ENCODE measurements around the gene ALDH1L2. TPM values are rescaled to one million over a fixed set of nuclear protein-coding genes. Genes with fewer than 3 reads are reported as not detected.

The ALDH1L2 gene
- total RNA-seq, 4 donors from 2014 or later, result 1.3 to 7.6 (median 3.9) TPM

GRCh38 chr12:105033851-105034250 lies 50.4 kb downstream of the ALDH1L2 start:
- TF ChIP-seq CTCF (IDR thresholded peaks at IDR 0.05), result no peak
- no peak for TF ChIP-seq EP300 (IDR thresholded peaks at IDR 0.05)
- no peak for TF ChIP-seq POLR2A (IDR thresholded peaks at IDR 0.05)
- TF ChIP-seq POLR2AphosphoS5 (IDR thresholded peaks at IDR 0.05), result no peak
- DNase-seq (ENCODE audit: low spot score in 2 of 2), result no peak
- H3K4me3 ChIP-seq, result no peak overlapping the region
- WGBS, result 73% methylated on average over 2 of the region's 2 CpGs
- H3K9me3 ChIP-seq, result no peaks in the 10 kb centered on the region
- no peaks in the 10 kb centered on the region for H3K4me1 ChIP-seq
- H3K36me3 ChIP-seq, result peaks cover 5% of the 10 kb centered on the region
- no peaks in the 10 kb centered on the region for H3K27me3 ChIP-seq
- no peak overlapping the region for H3K27ac ChIP-seq

DNA sequence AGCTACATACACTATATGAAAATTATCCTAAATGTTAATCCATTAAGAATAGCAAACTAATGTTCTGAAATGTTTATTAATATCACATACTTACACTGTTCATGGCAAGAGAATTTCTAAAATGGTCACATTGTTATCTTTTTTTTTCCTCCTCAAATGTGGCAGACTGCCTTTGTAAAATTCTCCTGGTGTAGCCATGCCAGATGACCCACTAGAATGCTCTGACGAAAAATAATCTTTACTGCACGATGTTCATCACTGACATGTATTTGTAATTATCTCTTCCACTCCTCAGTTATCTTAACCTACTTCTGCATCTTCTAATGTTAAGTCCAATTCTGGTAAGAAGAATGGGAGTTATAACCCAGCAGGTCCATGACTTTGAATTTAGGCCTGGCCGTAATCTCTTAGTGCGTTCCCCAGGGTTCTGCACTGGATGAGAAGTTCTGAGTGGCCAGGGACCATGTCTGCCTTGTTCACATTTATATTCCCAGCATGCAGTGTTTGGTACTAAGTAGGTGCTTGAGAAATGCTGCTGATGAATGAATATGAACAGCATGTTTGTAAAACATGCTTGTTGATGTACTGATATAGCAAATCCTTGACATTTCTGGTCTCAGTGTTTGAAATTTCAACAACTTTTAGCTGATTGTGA lies 51.4 kb downstream of the ALDH1L2 start:
- no peak overlapping the region for H3K27ac ChIP-seq
- H3K36me3 ChIP-seq, result peaks cover 10% of the 10 kb centered on the region
- no peak overlapping the region for H3K4me3 ChIP-seq
- no peaks in the 10 kb centered on the region for H3K27me3 ChIP-seq
- TF ChIP-seq CTCF (IDR thresholded peaks at IDR 0.05), result no peak
- no peak for TF ChIP-seq POLR2A (IDR thresholded peaks at IDR 0.05)
- TF ChIP-seq EP300 (IDR thresholded peaks at IDR 0.05), result no peak
- no peak for TF ChIP-seq POLR2AphosphoS5 (IDR thresholded peaks at IDR 0.05)
- 96% methylated on average over 4 of the region's 4 CpGs for WGBS
- no peaks in the 10 kb centered on the region for H3K4me1 ChIP-seq
- no peaks in the 10 kb centered on the region for H3K9me3 ChIP-seq
- DNase-seq (ENCODE audit: low spot score in 2 of 2), result no peak

- WGBS, result 84% methylated on average over 9 of the region's 9 CpGs
- Histone ChIP-seq H3K9me3 (no peaks in the 10 kb centered on the region), H3K36me3 (peaks cover 10% of the 10 kb centered on the region), H3K4me3 (no peak overlapping the region), H3K27ac (no peak overlapping the region), H3K4me1 (peaks cover 4% of the 10 kb centered on the region), H3K27me3 (no peaks in the 10 kb centered on the region)
- TF ChIP-seq EP300 (IDR thresholded peaks at IDR 0.05) (no peak), POLR2AphosphoS5 (IDR thresholded peaks at IDR 0.05) (no peak), CTCF (IDR thresholded peaks at IDR 0.05) (no peak)
- no peak for DNase-seq (ENCODE audit: low spot score in 2 of 2)
Measured at GRCh38 chr12:105030820-105031807, 53.1 kb downstream of the ALDH1L2 start.

DNA sequence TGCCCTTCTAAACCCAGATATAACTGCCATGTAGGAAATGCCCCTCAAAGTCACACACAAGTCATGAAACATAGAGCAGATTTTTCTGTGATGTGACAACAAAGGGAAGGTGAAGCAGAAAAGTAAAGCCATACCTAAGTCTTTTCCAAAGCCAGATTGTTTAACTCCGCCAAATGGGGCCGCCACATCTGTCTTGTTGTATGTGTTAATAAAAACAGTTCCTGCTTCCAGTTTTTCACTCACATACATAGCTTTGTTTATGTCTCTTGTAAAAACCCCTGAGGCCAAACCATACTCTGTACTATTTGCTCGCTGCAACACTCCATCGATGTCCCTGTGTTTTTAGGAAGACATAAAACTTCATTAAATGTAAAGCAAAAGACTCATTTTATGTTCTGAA lies 57.8 kb downstream of the ALDH1L2 start:
- Histone ChIP-seq H3K9me3 (no peaks in the 10 kb centered on the region), H3K27me3 (no peaks in the 10 kb centered on the region), H3K36me3 (peaks cover 5% of the 10 kb centered on the region), H3K4me3 (no peak overlapping the region), H3K4me1 (peaks cover 13% of the 10 kb centered on the region), H3K27ac (peak overlapping the region; percentile 28)
- WGBS, result 77% methylated on average over 4 of the region's 4 CpGs
- TF ChIP-seq POLR2A (IDR thresholded peaks at IDR 0.05) (no peak), CTCF (IDR thresholded peaks at IDR 0.05) (no peak)
- no peak for DNase-seq (ENCODE audit: low spot score in 2 of 2)

DNA sequence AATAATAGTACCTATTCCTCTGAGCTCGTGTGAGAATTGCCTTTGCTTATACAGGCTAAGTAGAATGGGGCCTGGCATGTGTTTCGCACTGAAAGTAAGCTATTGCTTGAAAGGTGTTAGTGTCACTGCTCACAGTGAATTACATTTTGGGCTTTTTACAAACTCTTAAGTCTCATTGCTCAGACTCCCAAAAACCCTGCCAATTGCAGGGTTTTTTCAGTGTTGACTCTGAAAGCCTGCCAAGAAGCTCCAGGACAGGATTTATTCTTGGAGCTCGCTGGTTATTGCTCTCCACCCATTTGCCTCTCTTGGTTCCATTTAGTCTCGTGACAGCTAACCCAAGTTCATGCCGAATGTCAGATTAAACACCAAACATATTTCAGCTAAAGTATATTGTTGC lies 58.4 kb downstream of the ALDH1L2 start:
- no peak overlapping the region for H3K4me3 ChIP-seq
- no peaks in the 10 kb centered on the region for H3K27me3 ChIP-seq
- WGBS, result 26% methylated on average over 5 of the region's 5 CpGs
- H3K9me3 ChIP-seq, result no peaks in the 10 kb centered on the region
- peak overlapping the region; percentile 28 for H3K27ac ChIP-seq
- no peak for DNase-seq (ENCODE audit: low spot score in 2 of 2)
- TF ChIP-seq POLR2A (IDR thresholded peaks at IDR 0.05), result no peak
- no peak for TF ChIP-seq POLR2AphosphoS5 (IDR thresholded peaks at IDR 0.05)
- TF ChIP-seq CTCF (IDR thresholded peaks at IDR 0.05), result no peak
- no peak for TF ChIP-seq EP300 (IDR thresholded peaks at IDR 0.05)
- peaks cover 13% of the 10 kb centered on the region for H3K4me1 ChIP-seq
- H3K36me3 ChIP-seq, result peaks cover 5% of the 10 kb centered on the region

All from suprapubic skin (tissue), 4 donors.